HCT116 (cell line): ENCODE results near the gene CPD. TPM values are rescaled to one million over a fixed set of nuclear protein-coding genes. Genes with fewer than 3 reads are reported as not detected.
A peak's percentile ranks its signal among the peaks of the same experiment; 100 is the strongest.

Experiments
- ATAC-seq: fragments of 200-7000 bp; cut with Tn5 transposase; 2 replicates; pipeline ENCODE4 v1.9.1; 2020; ENCODE audit warnings: mild to moderate bottlenecking, moderate library complexity
- BruUV-seq: library from RNA; stranded (reverse); fragments of 400-500 nt; replicated peaks from 2 replicates; lab custom pipeline; 2021; lab: Mats Ljungman, UMichigan
- CTCF ChIA-PET: fragments of 300-600 bp; sonication (Branson Sonifier 250); formaldehyde crosslinking; loops from one replicate; lab custom pipeline; 2021; ENCODE audit warnings: antibody characterized with exemption; lab: Charles Lee
- POLR2A ChIA-PET: fragments of 300-600, 350-600 bp; sonication (Branson Sonifier 250); formaldehyde crosslinking; loops from one replicate; lab custom pipeline; 2021; ENCODE audit warnings: antibody characterized with exemption; lab: Charles Lee
- RAD21 ChIA-PET, 2 experiments: fragments of 300-600 bp; sonication (Branson Sonifier 250); formaldehyde crosslinking; loops; one replicate each; lab custom pipeline; 2023; ENCODE audit warnings: low total read pairs in 2 of 2; ENCODE audit not compliant: uncharacterized antibody in 2 of 2, unreplicated experiment in 2 of 2, low non-redundant PET in 1 of 2; lab: Charles Lee
- DNase-seq: peaks from one replicate; pipeline ENCODE4 v3.0.0-alpha.2; 2010; ENCODE audit warnings: low read depth, low spot score
- H2AFZ ChIP-seq: fragments of 200-600 bp; shearing (Covaris generic), sonication (generic); 2 replicates; pipeline ENCODE4 v1.6.1; 2017; ENCODE audit warnings: low read depth, mixed run types, mixed read lengths, antibody characterized with exemption, low read length; ENCODE audit not compliant: poor library complexity, severe bottlenecking
- H3K27ac ChIP-seq: 2 replicates; pipeline ENCODE4 v1.5.1; 2012; ENCODE audit warnings: low read depth, low read length
- H3K27me3 ChIP-seq: fragments of 200-600 bp; sonication (generic); 2 replicates; pipeline ENCODE4 v1.6.1; 2016; ENCODE audit warnings: mixed run types, low read length, mixed read lengths; ENCODE audit not compliant: insufficient read depth
- H3K36me3 ChIP-seq, 2 experiments: fragments of 200-500 bp in 1 of 2; fragments of 200-600 bp in 1 of 2; sonication (Bioruptor generic) in 1 of 2; sonication (generic) in 1 of 2; 2 replicates each; pipeline versions ENCODE4 v1.5.1 to v1.6.1; 2014 to 2016; ENCODE audit warnings: low read length in 2 of 2, inconsistent platforms in 1 of 2, mixed read lengths in 1 of 2, mixed run types in 1 of 2; ENCODE audit not compliant: insufficient read depth in 2 of 2, control insufficient read depth in 1 of 2
- H3K4me1 ChIP-seq, 2 experiments: fragments of 200-600 bp in 1 of 2; sonication (generic) in 1 of 2; 2 replicates each; pipeline versions ENCODE4 v1.5.1 to v1.6.1; 2012 to 2017; ENCODE audit warnings: low read length in 2 of 2, inconsistent platforms in 1 of 2, mild to moderate bottlenecking in 1 of 2, mixed read lengths in 1 of 2, mixed run types in 1 of 2, moderate library complexity in 1 of 2; ENCODE audit not compliant: insufficient read depth in 2 of 2, control insufficient read depth in 1 of 2
- H3K4me2 ChIP-seq: fragments of 200-600 bp; sonication (generic); 2 replicates; pipeline ENCODE4 v1.6.1; 2017; ENCODE audit warnings: mixed run types, low read length, mixed read lengths
- H3K4me3 ChIP-seq, 2 experiments: fragments of 200-600 bp in 1 of 2; sonication (generic) in 1 of 2; replicated peaks in 1 of 2; 2 replicates each; pipeline ENCODE4 v1.5.1; 2011 to 2016; ENCODE audit warnings: low read length in 2 of 2, control low read depth in 1 of 2, low read depth in 1 of 2, mild to moderate bottlenecking in 1 of 2, mixed read lengths in 1 of 2, mixed run types in 1 of 2
- H3K79me2 ChIP-seq: fragments of 200-600 bp; sonication (generic); 2 replicates; pipeline ENCODE4 v1.6.1; 2017; ENCODE audit warnings: mild to moderate bottlenecking, mixed run types, low read length, moderate library complexity, mixed read lengths; ENCODE audit not compliant: insufficient read depth
- H3K9ac ChIP-seq: fragments of 200-600 bp; sonication (generic); 2 replicates; pipeline ENCODE4 v1.6.1; 2016; ENCODE audit warnings: low read length, mixed read lengths
- H3K9me2 ChIP-seq: fragments of 200-600 bp; sonication (generic), shearing (Covaris generic); 2 replicates; pipeline ENCODE4 v1.6.1; 2017; ENCODE audit warnings: mixed run types, mild to moderate bottlenecking, moderate library complexity; ENCODE audit not compliant: insufficient read depth
- H3K9me3 ChIP-seq, 2 experiments: fragments of 200-500 bp in 1 of 2; fragments of 200-600 bp in 1 of 2; sonication (Bioruptor generic) in 1 of 2; sonication (generic) in 1 of 2; 2 replicates each; pipeline ENCODE4 v1.6.1; 2014 to 2017; ENCODE audit warnings: low read length in 2 of 2, mixed read lengths in 2 of 2, inconsistent platforms in 1 of 2, low read depth in 1 of 2, mild to moderate bottlenecking in 1 of 2, mixed run types in 1 of 2, moderate library complexity in 1 of 2; ENCODE audit not compliant: control insufficient read depth in 1 of 2, insufficient read depth in 1 of 2
- H4K20me1 ChIP-seq: fragments of 200-600 bp; sonication (generic), shearing (Covaris generic); 2 replicates; pipeline ENCODE4 v1.6.1; 2017; ENCODE audit warnings: mixed run types, mild to moderate bottlenecking, moderate library complexity; ENCODE audit not compliant: insufficient read depth
- ATF3 ChIP-seq: IDR thresholded peaks from 2 replicates; pipeline ENCODE4 v1.6.1; 2012
- CBX3 ChIP-seq: IDR thresholded peaks from 2 replicates; pipeline ENCODE4 v1.6.1; 2012; ENCODE audit warnings: low read depth
- CEBPB ChIP-seq: IDR thresholded peaks from 2 replicates; pipeline ENCODE4 v1.6.1; 2012; ENCODE audit warnings: low read depth
- EGR1 ChIP-seq: IDR thresholded peaks from 2 replicates; pipeline ENCODE4 v1.6.1; 2012; ENCODE audit warnings: low read depth
- EZH2 ChIP-seq: fragments of 200-600 bp; sonication (generic); IDR thresholded peaks from 2 replicates; pipeline ENCODE4 v1.6.1; 2017; ENCODE audit warnings: antibody characterized with exemption, mixed run types
- EZH2phosphoT487 ChIP-seq: fragments of 200-600 bp; IDR thresholded peaks from 2 replicates; pipeline ENCODE4 v1.6.1; 2018; ENCODE audit warnings: antibody characterized with exemption, borderline replicate concordance
- MAX ChIP-seq: IDR thresholded peaks from 2 replicates; pipeline ENCODE4 v1.6.1; 2012
- POLR2A ChIP-seq: IDR thresholded peaks from 2 replicates; pipeline ENCODE4 v1.7.0; 2011; ENCODE audit warnings: borderline replicate concordance; ENCODE audit not compliant: insufficient read depth, insufficient read length; ENCODE audit errors: extremely low read depth
- POLR2AphosphoS5 ChIP-seq: IDR thresholded peaks from 2 replicates; pipeline ENCODE4 v1.6.1; 2011; ENCODE audit warnings: mild to moderate bottlenecking, low read depth, low read length, moderate library complexity
- RAD21 ChIP-seq: IDR thresholded peaks from 2 replicates; pipeline ENCODE4 v1.6.1; 2012; ENCODE audit warnings: low read depth, mild to moderate bottlenecking
- SIN3A ChIP-seq: IDR thresholded peaks from 2 replicates; pipeline ENCODE4 v1.6.1; 2012; ENCODE audit warnings: low read depth
- SP1 ChIP-seq: IDR thresholded peaks from 2 replicates; pipeline ENCODE4 v1.6.1; 2012; ENCODE audit warnings: low read depth
- SRF ChIP-seq: IDR thresholded peaks from 2 replicates; pipeline ENCODE4 v1.6.1; 2012; ENCODE audit warnings: low read depth
- ZFX ChIP-seq: fragments of 450-650 bp; IDR thresholded peaks from 2 replicates; pipeline ENCODE4 v1.6.1; 2017
- intact Hi-C: fragments of 100-400 bp; cut with micrococcal nuclease; formaldehyde crosslinking; loops from 2 replicates; pipeline ENCODE4 v1.10.0; 2022
- total RNA-seq: library from RNA; stranded (reverse); gene quantifications from one replicate; pipeline ENCODE4 v1.2.1, GENCODE V29; 2021; ENCODE audit not compliant: unreplicated experiment

The CPD gene
- total RNA-seq, 1 experiment from 2014 or later, result 47.2 TPM

GRCh38 chr17:30340801-30341356 lies 37.8 kb upstream of the CPD start:
- TF ChIP-seq ZFX, result no peak
- no peak for TF ChIP-seq EGR1
- TF ChIP-seq MAX, result no peak
- TF ChIP-seq POLR2AphosphoS5, result no peak
- no peak for TF ChIP-seq CBX3
- TF ChIP-seq SRF, result no peak
- TF ChIP-seq CEBPB, result no peak
- no peak for TF ChIP-seq SIN3A
- TF ChIP-seq POLR2A, result no peak
- TF ChIP-seq EZH2, result no peak
- no peak for TF ChIP-seq EZH2phosphoT487
- TF ChIP-seq SP1, result no peak
- no peak for TF ChIP-seq ATF3
- TF ChIP-seq RAD21, result no peak
- TF ChIP-seq, all 23 proteins: peak for 0
- no peaks in the 10 kb centered on the region for H3K9me3 ChIP-seq
- ATAC-seq (no peak), DNase-seq (no peak)
- H3K36me3 ChIP-seq, result no peaks in the 10 kb centered on the region
- H3K27ac ChIP-seq, result peak overlapping the region; percentile 3; the same call in 1 of the 2 replicates
- H3K4me2 ChIP-seq, result peak overlapping the region; percentile 67
- H3K27me3 ChIP-seq, result no peaks in the 10 kb centered on the region
- no peak overlapping the region for H3K4me3 ChIP-seq
- ChIA-PET RAD21 (no interaction called here), CTCF (interaction anchor here (1.1 to 2.4 kb wide), 6 partner anchors 10 to 485 kb away, joined by 4 to 9 read pairs (median 6); partner anchors contain the start of genes BLMH and GOSR1), POLR2A (interaction anchor here (0.7 to 1.7 kb wide), 3 partner anchors 12 to 136 kb away, joined by 3 to 4 read pairs (median 3); partner anchors contain the start of gene GOSR1)
- H3K9ac ChIP-seq, result no peak overlapping the region
- peaks cover 16 to 26% of the 10 kb centered on the region in 2 experiments; a peak in 3 of 4 replicates for H3K4me1 ChIP-seq
- H3K9me2 ChIP-seq, result no peaks in the 10 kb centered on the region
- intact Hi-C loops, result loop anchor here (2.0 to 5.0 kb wide), 3 partner anchors 211 to 486 kb away; no protein-coding TSS in a partner anchor
- no TSS peak for BruUV-seq
- no peaks in the 10 kb centered on the region for H3K79me2 ChIP-seq
- H4K20me1 ChIP-seq, result no peaks in the 10 kb centered on the region
- H2AFZ ChIP-seq, result peak overlapping the region; percentile 97
